Measurements from ENCODE around the gene UNC5CL. TPM values are rescaled to one million over a fixed set of nuclear protein-coding genes. Genes with fewer than 3 reads are reported as not detected.

The UNC5CL gene
- total and polyA plus RNA-seq, 11 donors = 0.21 to 1.1 (median 0.50) TPM

- no peak for DNase-seq
- Histone ChIP-seq H3K36me3 (peaks cover 0 to 39% (median 21%) of the 10 kb centered on the region in 9 donors), H3K27ac (peak overlapping the region; percentile 93 to 100 (median 99)), H3K9me3 (no peaks in the 10 kb centered on the region), H3K4me3 (peak overlapping the region; percentile 31 to 95 (median 89)), H3K27me3 (no peaks in the 10 kb centered on the region), H3K4me1 (peaks cover 0 to 43% (median 35%) of the 10 kb centered on the region in 12 donors)
- WGBS, 4 donors = 0 to 1% (median 1%) methylated on average over 11 to 16 of the region's 16 CpGs
- no peak for ATAC-seq
- intact Hi-C loops (cut with DNase I) = loop anchor here in 1 of 10 donors (5.0 kb wide), 1 partner anchor 169 kb away; no protein-coding TSS in a partner anchor
- TF ChIP-seq CTCF (IDR thresholded peaks at IDR 0.05) (peak in 4 of 12 donors; percentile 14 to 33 (median 25)), POLR2A (IDR thresholded peaks at IDR 0.05) (no peak)
These were observed 32.5 kb upstream of the UNC5CL start for GRCh38 chr6:41071501-41071922.

- TF ChIP-seq POLR2A (IDR thresholded peaks at IDR 0.05) (no peak), CTCF (IDR thresholded peaks at IDR 0.05) (peak; percentile 74 to 90 (median 86))
- intact Hi-C loops (cut with DNase I) = loop anchor here in 9 of 10 donors (2.0 to 10.0 kb wide), 7 partner anchors 35 to 170 kb away; no protein-coding TSS in a partner anchor
- DNase-seq (peak in 4 of 5 donors; percentile 61 to 76 (median 73)), ATAC-seq (no peak)
- Histone ChIP-seq H3K27me3 (no peaks in the 10 kb centered on the region), H3K4me3 (no peak overlapping the region), H3K36me3 (peaks cover 0 to 85% (median 58%) of the 10 kb centered on the region in 9 donors), H3K4me1 (peaks cover 0 to 38% (median 11%) of the 10 kb centered on the region in 12 donors), H3K9me3 (no peaks in the 10 kb centered on the region), H3K27ac (peak overlapping the region in 2 of 12 donors; percentile 3 to 7)
- WGBS, 4 donors = 24 to 27% (median 25%) methylated on average over 3 of the region's 3 CpGs
These were observed 27.9 kb upstream of the UNC5CL start for GRCh38 chr6:41066867-41067304.

- Histone ChIP-seq H3K27me3 (no peaks in the 10 kb centered on the region), H3K36me3 (peaks cover 0 to 92% (median 71%) of the 10 kb centered on the region in 9 donors), H3K9me3 (no peaks in the 10 kb centered on the region), H3K27ac (peak overlapping the region in 4 of 12 donors; percentile 8 to 80 (median 69)), H3K4me1 (peaks cover 0 to 42% (median 10%) of the 10 kb centered on the region in 12 donors), H3K4me3 (no peak overlapping the region)
- TF ChIP-seq CTCF (IDR thresholded peaks at IDR 0.05) = no peak
- no peak for TF ChIP-seq POLR2A (IDR thresholded peaks at IDR 0.05)
- no peak for DNase-seq
- WGBS, 4 donors = 78 to 87% (median 82%) methylated on average over 2 of the region's 2 CpGs
- intact Hi-C loops (cut with DNase I) = loop anchor here in 9 of 10 donors (2.0 to 10.0 kb wide), 7 partner anchors 33 to 168 kb away; no protein-coding TSS in a partner anchor
- ATAC-seq = no peak
These were observed 26.6 kb upstream of the UNC5CL start for GRCh38 chr6:41065550-41066026.

- TF ChIP-seq CTCF (IDR thresholded peaks at IDR 0.05) (no peak), POLR2A (IDR thresholded peaks at IDR 0.05) (no peak)
- Histone ChIP-seq H3K27ac (peak overlapping the region in 6 of 12 donors; percentile 44 to 80 (median 66)), H3K36me3 (peaks cover 0 to 85% (median 72%) of the 10 kb centered on the region in 9 donors), H3K4me3 (no peak overlapping the region), H3K9me3 (no peaks in the 10 kb centered on the region), H3K4me1 (peaks cover 0 to 46% (median 9%) of the 10 kb centered on the region in 12 donors), H3K27me3 (no peaks in the 10 kb centered on the region)
- WGBS, 4 donors = 44 to 51% (median 44%) methylated on average over 5 of the region's 5 CpGs
- intact Hi-C loops (cut with DNase I) = loop anchor here (2.0 to 10.0 kb wide), 6 partner anchors 33 to 168 kb away; no protein-coding TSS in a partner anchor
- DNase-seq = no peak
- ATAC-seq = no peak
These were observed 25.8 kb upstream of the UNC5CL start for GRCh38 chr6:41064841-41065240.

All from heart left ventricle (tissue), 16 donors.